Vagina (tissue), 2 donors: Measurements from ENCODE around the gene PHLDB3. TPM values are rescaled to one million over a fixed set of nuclear protein-coding genes. Genes with fewer than 3 reads are reported as not detected.

Experiments
- DNase-seq, 2 donors: peaks; one replicate each; pipeline ENCODE4 v3.0.0-alpha.2; 2017; ENCODE audit errors: extremely low spot score in 2 of 2
- H3K27ac ChIP-seq: fragments of 200-600 bp; sonication (generic); one replicate; pipeline ENCODE4 v1.5.1; 2019
- H3K27me3 ChIP-seq: fragments of 200-600 bp; sonication (generic); one replicate; pipeline ENCODE4 v1.5.1; 2019
- H3K36me3 ChIP-seq, 2 donors: fragments of 200-600 bp; sonication (generic); one replicate each; pipeline ENCODE4 v1.5.1; 2017 to 2019
- H3K4me1 ChIP-seq: fragments of 200-600 bp; sonication (generic); one replicate; pipeline ENCODE4 v1.5.1; 2019
- H3K4me3 ChIP-seq, 2 donors: fragments of 200-600 bp; sonication (generic); 1 replicate in 1 of 2; 2 replicates in 1 of 2; pipeline ENCODE4 v1.5.1; 2016 to 2019
- H3K9me3 ChIP-seq: fragments of 200-600 bp; sonication (generic); one replicate; pipeline ENCODE4 v1.5.1; 2019
- CTCF ChIP-seq, 3 experiments: fragments of 450-650 bp in 2 of 3; fragments of 200-600 bp in 1 of 3; sonication (generic) in 1 of 3; IDR thresholded peaks; one replicate each; pipeline ENCODE4 v1.5.1; 2017 to 2019; ENCODE audit warnings: antibody characterized with exemption in 3 of 3, mild to moderate bottlenecking in 2 of 3, moderate library complexity in 2 of 3
- POLR2A ChIP-seq, 2 donors: fragments of 450-650 bp; IDR thresholded peaks; one replicate each; pipeline ENCODE4 v1.6.1; 2017; ENCODE audit warnings: antibody characterized with exemption in 2 of 2, mild to moderate bottlenecking in 2 of 2, moderate library complexity in 2 of 2
- POLR2AphosphoS5 ChIP-seq, 2 donors: sonication (generic); formaldehyde crosslinking; IDR thresholded peaks; one replicate each; pipeline ENCODE4 v1.9.0; 2017; ENCODE audit warnings: antibody characterized with exemption in 2 of 2, mild to moderate bottlenecking in 2 of 2, low read depth in 1 of 2; ENCODE audit not compliant: insufficient read depth in 1 of 2
- intact Hi-C: fragments of 100-400 bp; cut with DNase I; formaldehyde crosslinking; loops from one replicate; pipeline ENCODE4 v1.15.1; 2023
- total RNA-seq: library from RNA; depleted of rRNA; stranded (reverse); fragments of >200 nt; gene quantifications from one replicate; pipeline ENCODE4 v1.2.3, GENCODE V29; 2016

Gene PHLDB3
- total RNA-seq, 1 donor from 2014 or later, result 24.3 TPM

- no peak for DNase-seq
- Histone ChIP-seq H3K4me3 (no peak overlapping the region), H3K9me3 (no peaks in the 10 kb centered on the region), H3K27ac (no peak overlapping the region), H3K36me3 (peaks cover 0 to 11% of the 10 kb centered on the region in 2 donors), H3K4me1 (peaks cover 14% of the 10 kb centered on the region), H3K27me3 (no peaks in the 10 kb centered on the region)
- TF ChIP-seq POLR2AphosphoS5 (IDR thresholded peaks at IDR 0.05; ENCODE audit: insufficient read depth in 1 of 2, low read depth in 1 of 2) (no peak), POLR2A (IDR thresholded peaks at IDR 0.05) (no peak)
- intact Hi-C loops, result no loop called here
Observed at GRCh38 chr19:43478323-43478722, 26.2 kb downstream of the PHLDB3 start.

GRCh38 chr19:43476606-43477005 is 27.9 kb downstream of the PHLDB3 start:
- no peak for DNase-seq
- Histone ChIP-seq H3K27me3 (no peaks in the 10 kb centered on the region), H3K27ac (peak overlapping the region; percentile 27), H3K4me3 (no peak overlapping the region), H3K4me1 (peaks cover 15% of the 10 kb centered on the region), H3K9me3 (no peaks in the 10 kb centered on the region), H3K36me3 (peaks cover 0 to 11% of the 10 kb centered on the region in 2 donors)
- no peak for TF ChIP-seq POLR2AphosphoS5 (IDR thresholded peaks at IDR 0.05; ENCODE audit: insufficient read depth in 1 of 2, low read depth in 1 of 2)
- no peak for TF ChIP-seq POLR2A (IDR thresholded peaks at IDR 0.05)
- TF ChIP-seq CTCF (IDR thresholded peaks at IDR 0.05), result no peak
- intact Hi-C loops, result no loop called here

- intact Hi-C loops, result no loop called here
- Histone ChIP-seq H3K4me1 (peaks cover 20% of the 10 kb centered on the region), H3K27ac (peak overlapping the region; percentile 69), H3K4me3 (peak overlapping the region; percentile 39 to 41), H3K27me3 (no peaks in the 10 kb centered on the region), H3K9me3 (no peaks in the 10 kb centered on the region), H3K36me3 (peaks cover 0 to 7% of the 10 kb centered on the region in 2 donors)
- TF ChIP-seq POLR2A (IDR thresholded peaks at IDR 0.05) (peak in 1 of 2 donors; percentile 39), POLR2AphosphoS5 (IDR thresholded peaks at IDR 0.05; ENCODE audit: insufficient read depth in 1 of 2, low read depth in 1 of 2) (peak; percentile 82 to 90), CTCF (IDR thresholded peaks at IDR 0.05) (no peak)
- DNase-seq, result peak in 1 of 2 donors; percentile 93
Observed at GRCh38 chr19:43474986-43475705, 29.4 kb downstream of the PHLDB3 start.

GRCh38 chr19:43474487-43474886 is 30.1 kb downstream of the PHLDB3 start:
- Histone ChIP-seq H3K4me3 (peak overlapping the region in 1 of 2 donors; percentile 39), H3K4me1 (peaks cover 20% of the 10 kb centered on the region), H3K36me3 (peaks cover 0 to 7% of the 10 kb centered on the region in 2 donors), H3K9me3 (no peaks in the 10 kb centered on the region), H3K27me3 (no peaks in the 10 kb centered on the region), H3K27ac (peak overlapping the region; percentile 69)
- TF ChIP-seq CTCF (IDR thresholded peaks at IDR 0.05) (no peak), POLR2A (IDR thresholded peaks at IDR 0.05) (no peak), POLR2AphosphoS5 (IDR thresholded peaks at IDR 0.05; ENCODE audit: insufficient read depth in 1 of 2, low read depth in 1 of 2) (no peak)
- intact Hi-C loops, result no loop called here
- no peak for DNase-seq

GRCh38 chr19:43471091-43471490 is 33.5 kb downstream of the PHLDB3 start:
- peak overlapping the region; percentile 58 for H3K27ac ChIP-seq
- TF ChIP-seq CTCF (IDR thresholded peaks at IDR 0.05), result no peak
- TF ChIP-seq POLR2AphosphoS5 (IDR thresholded peaks at IDR 0.05; ENCODE audit: insufficient read depth in 1 of 2, low read depth in 1 of 2), result peak in 1 of 2 donors; percentile 27
- no peak for TF ChIP-seq POLR2A (IDR thresholded peaks at IDR 0.05)
- no peak overlapping the region for H3K4me3 ChIP-seq
- DNase-seq, result no peak
- H3K36me3 ChIP-seq, result no peaks in the 10 kb centered on the region
- intact Hi-C loops, result no loop called here
- H3K4me1 ChIP-seq, result peaks cover 21% of the 10 kb centered on the region
- no peaks in the 10 kb centered on the region for H3K27me3 ChIP-seq
- no peaks in the 10 kb centered on the region for H3K9me3 ChIP-seq
